HG03108 (cell line): ENCODE data around the gene KSR2.

Source experiments
- ATAC-seq: cut with Tn5 transposase; IDR thresholded peaks from one replicate; pipeline ENCODE4 v1.9.1; 2021; ENCODE audit warnings: moderate library complexity; ENCODE audit not compliant: unreplicated experiment

The KSR2 gene

GRCh38 chr12:117472983-117473382 is 495.8 kb downstream of the KSR2 start:
- ATAC-seq: no peak

- ATAC-seq: no peak
Measured at GRCh38 chr12:117470804-117471203, 498.0 kb downstream of the KSR2 start.

- no peak for ATAC-seq
Measured at GRCh38 chr12:117469883-117470483, 498.8 kb downstream of the KSR2 start.

- no peak for ATAC-seq
Measured at GRCh38 chr12:117468016-117468415, 500.8 kb downstream of the KSR2 start.

GRCh38 chr12:117467588-117467987 is 501.2 kb downstream of the KSR2 start:
- no peak for ATAC-seq

GRCh38 chr12:117466677-117467362 is 502.0 kb downstream of the KSR2 start:
- no peak for ATAC-seq

GRCh38 chr12:117461732-117462131 is 507.1 kb downstream of the KSR2 start:
- no peak for ATAC-seq

DNA sequence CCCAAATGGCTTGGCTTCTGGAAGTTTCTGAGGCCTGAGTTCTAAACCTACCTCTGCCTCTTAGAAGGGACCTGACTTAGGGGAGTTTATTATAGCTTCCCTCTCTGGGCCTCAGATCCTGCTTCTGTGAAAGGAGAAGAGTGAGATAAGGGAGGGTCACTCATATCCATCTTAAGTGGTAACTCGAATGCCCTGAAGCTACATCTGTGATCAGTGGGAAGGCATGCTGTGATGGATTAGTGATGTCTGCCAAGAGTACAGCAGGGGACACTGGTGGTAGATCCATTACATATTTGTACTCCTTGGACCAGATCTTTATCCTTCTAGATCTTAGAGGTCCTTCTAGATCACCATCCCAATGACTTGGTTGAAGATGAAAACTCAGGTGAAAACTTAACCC is 509.6 kb downstream of the KSR2 start:
- ATAC-seq: no peak

GRCh38 chr12:117457189-117457588 is 511.6 kb downstream of the KSR2 start:
- ATAC-seq: no peak

GRCh38 chr12:117456076-117456475 is 512.7 kb downstream of the KSR2 start:
- no peak for ATAC-seq

DNA sequence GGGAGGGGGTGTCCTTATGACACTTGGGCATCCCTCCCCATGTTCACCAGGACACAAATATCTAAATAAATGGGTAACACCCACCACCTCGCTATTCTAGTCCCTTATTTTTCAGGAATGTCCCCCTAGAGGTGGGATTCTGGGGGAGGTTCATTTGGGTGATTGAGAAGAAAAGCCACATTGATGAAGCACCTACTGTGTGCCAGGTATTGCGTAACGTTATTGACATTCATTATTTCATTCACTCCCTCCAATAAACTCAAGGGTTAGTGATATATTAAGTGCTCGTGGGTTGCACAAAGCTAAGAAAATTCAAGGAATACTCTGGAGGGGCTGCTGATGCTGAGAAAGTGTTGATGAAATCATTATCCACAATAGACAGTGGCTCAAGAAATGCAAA is 514.8 kb downstream of the KSR2 start:
- no peak for ATAC-seq

DNA sequence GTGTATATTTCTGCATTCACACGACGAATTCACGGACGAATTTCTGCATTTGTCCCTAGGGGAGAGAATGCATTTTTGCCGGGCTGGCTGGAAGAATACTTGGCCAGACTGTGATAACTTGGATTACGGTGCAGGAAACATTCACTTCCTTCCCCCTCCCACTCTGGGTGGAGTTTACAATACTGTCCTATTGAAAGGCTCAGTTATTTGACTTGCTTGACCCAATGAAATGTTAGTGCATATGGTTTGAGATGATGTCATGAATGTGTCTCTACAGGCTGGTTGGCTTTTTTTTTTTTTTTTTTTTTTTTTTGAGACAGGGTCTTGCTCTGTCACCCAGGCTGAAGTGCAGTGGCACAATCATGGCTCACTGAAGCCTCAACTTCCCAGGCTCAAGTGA is 516.7 kb downstream of the KSR2 start:
- no peak for ATAC-seq

- no peak for ATAC-seq
Measured at GRCh38 chr12:117450209-117450608, 518.6 kb downstream of the KSR2 start.

GRCh38 chr12:117447665-117448366 is 521.0 kb downstream of the KSR2 start:
- no peak for ATAC-seq

DNA sequence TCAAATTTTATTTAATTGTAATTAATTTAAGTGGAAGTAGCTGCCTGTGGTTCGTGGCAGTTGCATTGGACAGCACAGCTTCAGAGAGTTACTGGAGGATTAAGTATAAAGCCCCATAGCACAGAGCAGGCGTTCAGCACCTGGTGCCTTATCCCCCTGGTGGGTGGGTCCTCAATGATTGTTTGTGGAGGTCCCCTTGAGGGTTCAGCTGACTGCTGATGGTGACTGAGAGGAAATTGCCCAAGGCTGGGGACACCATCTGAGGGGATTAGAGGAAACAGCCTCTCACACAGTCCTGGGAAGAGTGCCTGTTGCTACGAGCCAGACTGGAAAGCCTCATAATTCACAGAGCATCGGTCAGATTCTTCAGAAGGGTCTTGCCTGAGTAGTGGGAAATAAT is 524.0 kb downstream of the KSR2 start:
- ATAC-seq: no peak

DNA sequence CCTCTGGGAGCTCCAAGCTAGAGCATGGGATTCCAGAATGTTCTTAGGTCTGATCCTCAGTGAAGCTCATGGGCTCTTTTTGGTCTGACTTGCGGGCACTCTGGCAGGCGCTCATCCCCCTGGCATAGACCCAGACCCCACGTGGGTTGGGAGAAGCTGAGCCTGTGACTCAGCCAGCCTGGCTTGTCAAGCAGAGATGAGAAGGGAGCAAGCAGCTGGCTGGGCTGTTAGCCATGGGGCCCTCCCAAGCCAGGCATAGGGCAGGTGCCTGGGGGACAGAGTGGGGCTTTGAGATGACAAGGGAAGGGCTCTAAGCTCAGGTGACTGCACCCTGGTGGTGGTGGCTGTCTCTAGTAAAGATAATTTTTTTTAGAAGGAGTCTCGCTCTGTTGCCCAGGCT is 527.0 kb downstream of the KSR2 start:
- no peak for ATAC-seq

DNA sequence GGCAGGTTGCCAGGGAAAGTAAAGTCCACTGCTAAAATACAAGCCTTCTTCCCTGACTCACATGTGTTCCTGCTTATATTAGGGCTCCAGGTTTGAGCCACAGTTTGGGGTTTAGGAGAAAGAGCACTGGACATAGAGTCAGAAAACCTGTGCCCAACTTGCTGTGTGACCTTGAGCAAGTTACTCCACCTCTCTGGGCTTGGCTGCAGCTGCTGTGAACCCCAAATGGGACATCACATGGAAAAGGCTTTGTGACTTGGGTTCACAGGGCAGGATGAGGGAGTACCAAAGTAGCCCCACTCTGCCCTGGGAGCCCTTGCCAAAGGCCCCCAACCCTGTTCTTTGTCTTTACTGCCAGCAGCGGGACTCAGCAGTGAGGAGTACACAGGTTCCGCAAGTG is 528.4 kb downstream of the KSR2 start:
- no peak for ATAC-seq

DNA sequence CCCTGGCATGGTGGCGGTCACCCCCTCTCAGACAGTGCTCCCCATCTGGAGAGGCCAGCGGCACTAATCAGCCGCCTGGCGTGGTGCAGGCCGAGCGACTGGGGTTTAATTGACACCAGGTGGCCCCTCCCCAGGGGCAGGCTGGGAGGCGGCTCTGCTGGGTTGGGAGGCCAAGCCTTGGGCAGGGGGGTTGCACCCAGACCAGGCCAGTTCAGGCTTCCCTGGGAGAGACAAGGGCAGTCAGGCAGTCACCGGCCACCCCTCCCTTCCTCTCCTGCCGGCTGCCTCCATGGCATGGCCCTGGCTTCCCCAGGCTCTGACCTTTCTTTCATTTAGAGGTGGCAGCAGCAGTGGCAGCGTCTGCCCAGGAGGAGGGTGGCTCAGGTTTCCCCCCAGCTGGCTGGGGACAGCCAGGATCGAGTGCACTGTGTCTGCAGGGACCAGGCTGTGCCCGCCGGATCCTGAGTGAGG is 529.2 kb downstream of the KSR2 start:
- ATAC-seq: no peak

GRCh38 chr12:117438809-117439208 is 530.0 kb downstream of the KSR2 start:
- ATAC-seq: no peak

DNA sequence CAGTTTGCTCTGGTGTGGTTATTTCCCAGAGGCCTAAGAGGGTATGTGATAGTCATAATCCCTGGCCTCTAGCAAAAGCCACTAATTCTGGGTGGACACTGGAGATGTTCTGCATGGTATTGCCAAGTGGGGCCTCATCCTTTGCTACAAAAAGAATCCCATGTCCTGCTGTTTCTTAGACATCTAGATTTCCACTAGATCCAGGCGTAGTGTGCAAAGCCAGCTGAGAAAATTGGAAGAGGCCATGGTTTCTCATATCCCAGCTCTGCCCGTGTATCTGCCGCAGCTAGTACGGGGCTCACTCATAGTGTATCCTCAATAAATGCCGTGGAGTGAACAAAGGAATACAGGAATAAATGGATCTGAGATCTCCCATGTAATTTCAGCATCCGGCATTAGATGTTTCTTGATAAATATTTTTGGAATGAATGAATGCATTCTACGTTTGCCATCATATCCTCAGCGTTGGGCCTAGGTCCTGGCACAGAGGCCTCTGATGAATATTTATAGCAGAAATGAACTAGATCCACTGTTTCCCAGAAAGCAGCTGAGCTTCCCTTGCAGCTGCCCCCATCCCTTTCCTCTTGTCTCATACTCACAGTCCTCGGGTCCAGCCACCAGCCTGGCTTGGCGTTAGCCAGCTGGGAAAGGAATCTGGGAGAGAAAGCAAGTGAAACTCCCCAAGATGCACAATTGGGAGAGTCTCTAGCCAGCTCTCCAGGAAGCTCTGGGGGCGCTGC is 531.1 kb downstream of the KSR2 start:
- ATAC-seq: no peak

- no peak for ATAC-seq
Measured at GRCh38 chr12:117433878-117434277, 534.9 kb downstream of the KSR2 start.
